Measurements from ENCODE around the gene PC. TPM values are rescaled to one million over a fixed set of nuclear protein-coding genes. Genes with fewer than 3 reads are reported as not detected.

PC gene
- total RNA-seq, 1 donor from 2014 or later = 25.7 TPM

GRCh38 chr11:66976028-66976467 lies 17.9 kb upstream of the PC start:
- no peak for DNase-seq (ENCODE audit: extremely low spot score, unreplicated experiment)
- H3K27me3 Mint-ChIP-seq = no peaks in the 10 kb centered on the region
- no peaks in the 10 kb centered on the region for H3K36me3 Mint-ChIP-seq
- TF ChIP-seq CTCF (conservative IDR thresholded peaks at IDR 0.05) = peak; percentile 85
- H3K4me3 Mint-ChIP-seq = no peak overlapping the region
- no peak overlapping the region for H3K27ac Mint-ChIP-seq
- H3K4me1 Mint-ChIP-seq (ENCODE audit: unreplicated experiment) = peaks cover 4% of the 10 kb centered on the region
- no peaks in the 10 kb centered on the region for H3K9me3 Mint-ChIP-seq

GRCh38 chr11:66975405-66976027 lies 17.3 kb upstream of the PC start:
- Mint-ChIP-seq H3K27me3 (no peaks in the 10 kb centered on the region), H3K27ac (no peak overlapping the region), H3K4me3 (no peak overlapping the region), H3K9me3 (no peaks in the 10 kb centered on the region), H3K36me3 (no peaks in the 10 kb centered on the region), H3K4me1 (ENCODE audit: unreplicated experiment) (peaks cover 4% of the 10 kb centered on the region)
- no peak for TF ChIP-seq CTCF (conservative IDR thresholded peaks at IDR 0.05)
- DNase-seq (ENCODE audit: extremely low spot score, unreplicated experiment) = no peak

- DNase-seq (ENCODE audit: extremely low spot score, unreplicated experiment) = no peak
- no peak within 1 kb of the TSS for H3K4me3 Mint-ChIP-seq
- H3K27ac Mint-ChIP-seq = no peak within 1 kb of the TSS
- H3K27me3 Mint-ChIP-seq = peaks cover 3% of the 10 kb centered on the region
- no peaks in the 10 kb centered on the region for H3K9me3 Mint-ChIP-seq
- peaks cover 4% of the 10 kb centered on the region for H3K4me1 Mint-ChIP-seq (ENCODE audit: unreplicated experiment)
- TF ChIP-seq CTCF (conservative IDR thresholded peaks at IDR 0.05) = no peak
- no peaks in the 10 kb centered on the region for H3K36me3 Mint-ChIP-seq
Observed at GRCh38 chr11:66974724-66975404, 16.7 kb upstream of the PC start, which contains the start of gene C11orf86. C11orf86 (plus strand) TSS chr11:66975304; CDS start chr11:66975363, 59 bp downstream.

- no peak for TF ChIP-seq CTCF (conservative IDR thresholded peaks at IDR 0.05)
- Mint-ChIP-seq H3K4me3 (no peak overlapping the region), H3K27ac (no peak overlapping the region), H3K27me3 (peaks cover 3% of the 10 kb centered on the region), H3K36me3 (no peaks in the 10 kb centered on the region), H3K9me3 (no peaks in the 10 kb centered on the region), H3K4me1 (ENCODE audit: unreplicated experiment) (peaks cover 4% of the 10 kb centered on the region)
- no peak for DNase-seq (ENCODE audit: extremely low spot score, unreplicated experiment)
Observed at GRCh38 chr11:66973956-66974580, 15.9 kb upstream of the PC start.

GRCh38 chr11:66971488-66971887 lies 13.3 kb upstream of the PC start:
- Mint-ChIP-seq H3K4me1 (ENCODE audit: unreplicated experiment) (peaks cover 4% of the 10 kb centered on the region), H3K27me3 (peaks cover 3% of the 10 kb centered on the region), H3K4me3 (no peak overlapping the region), H3K36me3 (no peaks in the 10 kb centered on the region), H3K9me3 (no peaks in the 10 kb centered on the region), H3K27ac (no peak overlapping the region)
- no peak for TF ChIP-seq CTCF (conservative IDR thresholded peaks at IDR 0.05)
- no peak for DNase-seq (ENCODE audit: extremely low spot score, unreplicated experiment)

Data from type B pancreatic cell (in vitro differentiated cells).